IMR-90 (cell line): ENCODE results near the gene ITPKB. TPM values are rescaled to one million over a fixed set of nuclear protein-coding genes. Genes with fewer than 3 reads are reported as not detected.

Experiments
- ATAC-seq: fragments of 200-7000 bp; cut with Tn5 transposase; 2 replicates; pipeline ENCODE4 v1.9.1; 2020; ENCODE audit warnings: low read depth, mild to moderate bottlenecking, moderate library complexity
- BruUV-seq: library from RNA; stranded (reverse); fragments of 400-500 nt; replicated peaks from 2 replicates; lab custom pipeline; 2021; lab: Mats Ljungman, UMichigan
- CTCF ChIA-PET: fragments of 300-600 bp; formaldehyde crosslinking; extraction: SDS; loops from one replicate; lab custom pipeline; 2021; ENCODE audit warnings: antibody characterized with exemption; lab: Yijun Ruan, JAX
- POLR2A ChIA-PET: fragments of 300-600 bp; sonication (Branson Sonifier 250); formaldehyde crosslinking; loops from one replicate; lab custom pipeline; 2022; ENCODE audit warnings: antibody characterized with exemption; ENCODE audit not compliant: unreplicated experiment; lab: Charles Lee
- DNase-seq: peaks from one replicate; pipeline ENCODE4 v3.0.0; 2013
- H2AFZ ChIP-seq: replicated peaks from 2 replicates; pipeline ENCODE3; 2013; ENCODE audit warnings: low read length, mild to moderate bottlenecking; ENCODE audit not compliant: poor library complexity
- H2AK5ac ChIP-seq: 2 replicates; pipeline ENCODE4 v1.6.1; 2013; ENCODE audit warnings: low read depth, low read length, inconsistent platforms
- H2AK9ac ChIP-seq: replicated peaks from 2 replicates; pipeline ENCODE3; 2013; ENCODE audit warnings: mild to moderate bottlenecking, low read depth, low read length, moderate library complexity; ENCODE audit not compliant: poor library complexity
- H2BK120ac ChIP-seq: 2 replicates; pipeline ENCODE4 v1.6.1; 2013; ENCODE audit warnings: low read depth, low read length, inconsistent platforms
- H2BK15ac ChIP-seq: 3 replicates; pipeline ENCODE4 v1.6.1; 2013; ENCODE audit warnings: low read depth, low read length, inconsistent platforms
- H2BK20ac ChIP-seq: 2 replicates; pipeline ENCODE4 v1.6.1; 2013; ENCODE audit warnings: low read depth, mild to moderate bottlenecking, inconsistent platforms, low read length, moderate library complexity
- H2BK5ac ChIP-seq: 2 replicates; pipeline ENCODE4 v1.6.1; 2013; ENCODE audit warnings: mild to moderate bottlenecking, low read depth, low read length, inconsistent platforms; ENCODE audit not compliant: poor library complexity, severe bottlenecking
- H3K14ac ChIP-seq: replicated peaks from 2 replicates; pipeline ENCODE4 v1.6.1; 2013; ENCODE audit warnings: low read depth, low read length, inconsistent platforms
- H3K18ac ChIP-seq: 2 replicates; pipeline ENCODE4 v1.6.1; 2013; ENCODE audit warnings: low read depth, low read length, control low read depth
- H3K23ac ChIP-seq: 2 replicates; pipeline ENCODE4 v1.6.1; 2013; ENCODE audit warnings: low read depth, low read length, inconsistent platforms
- H3K27ac ChIP-seq: 2 replicates; pipeline ENCODE4 v1.5.1; 2013; ENCODE audit warnings: mild to moderate bottlenecking, control low read depth, low read length; ENCODE audit not compliant: insufficient read depth
- H3K27me3 ChIP-seq: 2 replicates; pipeline ENCODE4 v1.6.1; 2013; ENCODE audit warnings: low read length; ENCODE audit not compliant: control insufficient read depth, insufficient read depth
- H3K36me3 ChIP-seq: 2 replicates; pipeline ENCODE4 v1.6.1; 2013; ENCODE audit warnings: low read length, mixed read lengths; ENCODE audit not compliant: control insufficient read depth, insufficient read depth
- H3K4ac ChIP-seq: 2 replicates; pipeline ENCODE4 v1.6.1; 2013; ENCODE audit warnings: low read depth, low read length, inconsistent platforms
- H3K4me1 ChIP-seq: 2 replicates; pipeline ENCODE4 v1.6.1; 2013; ENCODE audit warnings: low read length, mixed read lengths; ENCODE audit not compliant: control insufficient read depth, insufficient read depth
- H3K4me2 ChIP-seq: 2 replicates; pipeline ENCODE4 v1.6.1; 2013; ENCODE audit warnings: low read depth, mild to moderate bottlenecking, control low read depth, low read length, moderate library complexity
- H3K4me3 ChIP-seq: 2 replicates; pipeline ENCODE4 v1.5.1; 2013; ENCODE audit warnings: low read depth, mild to moderate bottlenecking, control low read depth, low read length, moderate library complexity; ENCODE audit not compliant: insufficient read depth
- H3K56ac ChIP-seq: 2 replicates; pipeline ENCODE4 v1.6.1; 2013; ENCODE audit warnings: low read length, inconsistent platforms; ENCODE audit not compliant: insufficient read depth; ENCODE audit errors: extremely low read depth
- H3K79me1 ChIP-seq, 2 experiments: 2 replicates each; pipeline ENCODE4 v1.6.1; 2013; ENCODE audit warnings: low read length in 2 of 2, inconsistent platforms in 1 of 2, low read depth in 1 of 2
- H3K9ac ChIP-seq: 2 replicates; pipeline ENCODE4 v1.6.1; 2013; ENCODE audit warnings: low read depth, low read length, control low read depth
- H3K9me1 ChIP-seq: 2 replicates; pipeline ENCODE4 v1.6.1; 2013; ENCODE audit warnings: low read length, inconsistent platforms; ENCODE audit not compliant: insufficient read depth
- H3K9me3 ChIP-seq: 2 replicates; pipeline ENCODE4 v1.6.1; 2013; ENCODE audit warnings: low read length; ENCODE audit not compliant: control insufficient read depth, insufficient read depth
- H4K20me1 ChIP-seq: 2 replicates; pipeline ENCODE4 v1.6.1; 2013; ENCODE audit warnings: low read length, inconsistent platforms; ENCODE audit not compliant: insufficient read depth
- H4K5ac ChIP-seq: 2 replicates; pipeline ENCODE4 v1.6.1; 2013; ENCODE audit warnings: mild to moderate bottlenecking, low read depth, low read length, control low read depth
- H4K8ac ChIP-seq, 2 experiments: 2 replicates each; pipeline ENCODE4 v1.6.1; 2013; ENCODE audit warnings: low read depth in 2 of 2, low read length in 2 of 2, control low read depth in 1 of 2, inconsistent platforms in 1 of 2
- H4K91ac ChIP-seq: 2 replicates; pipeline ENCODE4 v1.6.1; 2013; ENCODE audit warnings: low read depth, low read length, inconsistent platforms; ENCODE audit not compliant: insufficient read depth
- BHLHE40 ChIP-seq: fragments of 150-350 bp; IDR thresholded peaks from 2 replicates; pipeline ENCODE4 v1.6.1; 2016; ENCODE audit warnings: mild to moderate bottlenecking, low read depth, low read length
- CEBPB ChIP-seq: IDR thresholded peaks from 2 replicates; pipeline ENCODE4 v1.6.1; 2012; ENCODE audit warnings: low read depth, low read length, improper control_type of control experiment
- CHD1 ChIP-seq: IDR thresholded peaks from 2 replicates; pipeline ENCODE4 v1.6.1; 2012; ENCODE audit warnings: low read depth, low read length, improper control_type of control experiment
- FOS ChIP-seq: fragments of 150-350 bp; IDR thresholded peaks from 2 replicates; pipeline ENCODE4 v1.6.1; 2016; ENCODE audit warnings: low read depth, low read length
- MAZ ChIP-seq: IDR thresholded peaks from 2 replicates; pipeline ENCODE4 v1.6.1; 2012; ENCODE audit warnings: low read depth, mild to moderate bottlenecking, low read length, improper control_type of control experiment, moderate library complexity, borderline replicate concordance
- POLR2A ChIP-seq: IDR thresholded peaks from 2 replicates; pipeline ENCODE4 v1.6.1; 2012; ENCODE audit warnings: mild to moderate bottlenecking, low read depth, low read length
- RFX5 ChIP-seq: IDR thresholded peaks from 2 replicates; pipeline ENCODE4 v1.8.0; 2012; ENCODE audit warnings: low read depth, mild to moderate bottlenecking, low read length, moderate library complexity
- SMC3 ChIP-seq: fragments of 150-350 bp; IDR thresholded peaks from 2 replicates; pipeline ENCODE4 v1.6.1; 2016; ENCODE audit warnings: low read depth, mild to moderate bottlenecking, antibody characterized with exemption, low read length, moderate library complexity
- WGBS, 2 experiments: methylation state at CpG; one replicate each; pipeline versions ENCODE4 v1.1.5 to v1.1.7; 2013; ENCODE audit warnings: missing lambda C conversion rate in 2 of 2; ENCODE audit not compliant: insufficient read length in 1 of 2; ENCODE audit errors: extremely low coverage in 2 of 2; 5-methylcytosine and 5-hydroxymethylcytosine counted together
- dilution Hi-C: fragments of 300-500 bp; cut with HindIII; formaldehyde crosslinking; loops from one replicate; pipeline ENCODE4 v1.14.3; 2018; ENCODE audit warnings: low sequenced_read_pairs; ENCODE audit not compliant: unreplicated experiment
- in situ Hi-C: fragments of 300-500 bp; cut with MboI; formaldehyde crosslinking; loops from 3 replicates; pipeline ENCODE4 v1.14.3; 2019; ENCODE audit warnings: low sequenced_read_pairs, inconsistent platforms, mixed read lengths
- intact Hi-C: fragments of 100-400 bp; cut with micrococcal nuclease; formaldehyde crosslinking; loops from 2 replicates; pipeline ENCODE4 v1.10.0; 2022
- polyA plus RNA-seq, 3 experiments: library from polyadenylated mRNA; depleted of rRNA; stranded (reverse); fragments of >200 nt; gene quantifications; 2 replicates each; pipeline ENCODE4 v1.2.3, GENCODE V29; 2012; ENCODE audit warnings: low replicate concordance in 1 of 3
- total RNA-seq: library from RNA; depleted of rRNA; stranded (reverse); fragments of >200 nt; gene quantifications from 2 replicates; pipeline ENCODE4 v1.2.3, GENCODE V29; 2012

Gene ITPKB
- total and polyA plus RNA-seq, 2 of the 4 experiments (the other 2 are of a cell fraction): 0.72 to 1.4 TPM

DNA sequence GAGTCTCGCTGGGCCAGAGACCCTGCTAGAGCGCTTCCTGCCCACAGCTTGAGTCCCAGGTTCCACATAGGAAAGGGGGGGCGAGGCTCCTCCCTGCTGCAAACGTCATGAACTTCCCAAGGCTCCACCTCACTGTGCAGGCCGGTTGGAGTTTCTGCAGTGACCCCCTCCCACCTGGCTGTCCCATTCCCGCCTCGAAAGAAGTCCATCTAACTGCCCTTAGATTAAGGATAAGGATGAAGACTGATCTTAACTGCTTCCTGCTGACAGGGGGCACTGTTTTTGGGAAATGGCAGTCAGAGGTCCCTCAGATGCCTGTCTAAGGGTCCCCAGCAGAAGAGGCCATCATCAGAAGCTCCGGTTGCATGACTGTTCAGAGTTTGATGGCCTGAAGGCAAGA lies 127.8 kb downstream of the ITPKB start:
- Histone ChIP-seq H2BK15ac (no peak overlapping the region), H3K9me1 (no peaks in the 10 kb centered on the region), H3K9ac (no peak overlapping the region), H4K5ac (no peak overlapping the region), H4K20me1 (no peaks in the 10 kb centered on the region), H3K27ac (no peak overlapping the region), H3K18ac (no peak overlapping the region), H3K27me3 (peaks cover 20% of the 10 kb centered on the region), H3K9me3 (no peaks in the 10 kb centered on the region), H3K14ac (no peak overlapping the region), H2AK9ac (no peak overlapping the region), H3K4ac (no peak overlapping the region), H3K4me1 (peaks cover 2% of the 10 kb centered on the region; the same call in 1 of the 2 replicates), H2AK5ac (no peak overlapping the region), H2BK120ac (no peak overlapping the region), H3K4me3 (no peak overlapping the region), H3K79me1 (no peaks in the 10 kb centered on the region), H2AFZ (no peak overlapping the region), H3K36me3 (no peaks in the 10 kb centered on the region), H3K4me2 (no peak overlapping the region), H4K8ac (no peak overlapping the region), H3K56ac (no peak overlapping the region), H2BK20ac (no peak overlapping the region), H3K23ac (no peak overlapping the region), H2BK5ac (no peak overlapping the region), H4K91ac (no peak overlapping the region)
- dilution Hi-C loops: no loop called here
- no TSS peak for BruUV-seq
- TF ChIP-seq CHD1 (no peak), MAZ (no peak), FOS (no peak), SMC3 (no peak), POLR2A (no peak), RFX5 (no peak), BHLHE40 (no peak), CEBPB (no peak)
- in situ Hi-C loops: no loop called here
- DNase-seq: no peak
- CTCF ChIA-PET: no interaction called here
- POLR2A ChIA-PET: no interaction called here
- ATAC-seq: no peak
- WGBS, 2 experiments: 40% methylated on average over 1 of the region's 8 CpGs; no CpG with 5 or more reads in 1 of the 2 experiments
- intact Hi-C loops: no loop called here
